ENCODE results near the gene MLLT10.

DNA sequence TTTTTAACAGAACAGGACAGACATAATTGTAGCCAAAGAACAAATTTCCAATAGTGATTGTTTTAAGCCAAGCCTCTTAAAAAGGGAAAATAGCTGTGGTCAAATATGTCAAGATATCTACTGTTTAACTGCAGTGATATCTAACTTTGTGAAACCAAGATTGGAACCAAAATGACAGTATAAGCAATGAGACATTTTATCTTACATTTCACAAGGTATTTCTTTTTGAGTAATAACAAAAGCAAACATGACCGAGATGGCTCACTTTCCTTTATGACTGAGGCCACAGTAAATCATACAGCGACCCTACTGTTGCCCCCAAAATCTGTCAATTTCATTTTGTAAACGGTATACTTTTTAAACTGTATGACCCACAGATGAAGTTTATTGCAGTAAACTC, 215.8 kb downstream of the MLLT10 start:
- TF ChIP-seq NRF1 (conservative IDR thresholded peaks at IDR 0.05; ENCODE audit: low read depth, low read length): no peak
- TF ChIP-seq RB1 (IDR thresholded peaks at IDR 0.05; ENCODE audit: borderline replicate concordance): no peak
- TF ChIP-seq, protein P1, sequence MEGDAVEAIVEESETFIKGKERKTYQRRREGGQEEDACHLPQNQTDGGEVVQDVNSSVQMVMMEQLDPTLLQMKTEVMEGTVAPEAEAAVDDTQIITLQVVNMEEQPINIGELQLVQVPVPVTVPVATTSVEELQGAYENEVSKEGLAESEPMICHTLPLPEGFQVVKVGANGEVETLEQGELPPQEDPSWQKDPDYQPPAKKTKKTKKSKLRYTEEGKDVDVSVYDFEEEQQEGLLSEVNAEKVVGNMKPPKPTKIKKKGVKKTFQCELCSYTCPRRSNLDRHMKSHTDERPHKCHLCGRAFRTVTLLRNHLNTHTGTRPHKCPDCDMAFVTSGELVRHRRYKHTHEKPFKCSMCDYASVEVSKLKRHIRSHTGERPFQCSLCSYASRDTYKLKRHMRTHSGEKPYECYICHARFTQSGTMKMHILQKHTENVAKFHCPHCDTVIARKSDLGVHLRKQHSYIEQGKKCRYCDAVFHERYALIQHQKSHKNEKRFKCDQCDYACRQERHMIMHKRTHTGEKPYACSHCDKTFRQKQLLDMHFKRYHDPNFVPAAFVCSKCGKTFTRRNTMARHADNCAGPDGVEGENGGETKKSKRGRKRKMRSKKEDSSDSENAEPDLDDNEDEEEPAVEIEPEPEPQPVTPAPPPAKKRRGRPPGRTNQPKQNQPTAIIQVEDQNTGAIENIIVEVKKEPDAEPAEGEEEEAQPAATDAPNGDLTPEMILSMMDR (IDR thresholded peaks at IDR 0.05 in 2 of 3, conservative IDR thresholded peaks at IDR 0.05 in 1 of 3; ENCODE audit: control insufficient read depth in 2 of 3, extremely low read depth in 1 of 3, insufficient read depth in 1 of 3, low read depth in 3 of 3, low read length in 3 of 3): no peak
- no peak for TF ChIP-seq EP300 (IDR thresholded peaks at IDR 0.05; ENCODE audit: borderline replicate concordance in 1 of 2, control insufficient read depth in 1 of 2, low read depth in 2 of 2, low read length in 2 of 2)
- TF ChIP-seq, protein P2, sequence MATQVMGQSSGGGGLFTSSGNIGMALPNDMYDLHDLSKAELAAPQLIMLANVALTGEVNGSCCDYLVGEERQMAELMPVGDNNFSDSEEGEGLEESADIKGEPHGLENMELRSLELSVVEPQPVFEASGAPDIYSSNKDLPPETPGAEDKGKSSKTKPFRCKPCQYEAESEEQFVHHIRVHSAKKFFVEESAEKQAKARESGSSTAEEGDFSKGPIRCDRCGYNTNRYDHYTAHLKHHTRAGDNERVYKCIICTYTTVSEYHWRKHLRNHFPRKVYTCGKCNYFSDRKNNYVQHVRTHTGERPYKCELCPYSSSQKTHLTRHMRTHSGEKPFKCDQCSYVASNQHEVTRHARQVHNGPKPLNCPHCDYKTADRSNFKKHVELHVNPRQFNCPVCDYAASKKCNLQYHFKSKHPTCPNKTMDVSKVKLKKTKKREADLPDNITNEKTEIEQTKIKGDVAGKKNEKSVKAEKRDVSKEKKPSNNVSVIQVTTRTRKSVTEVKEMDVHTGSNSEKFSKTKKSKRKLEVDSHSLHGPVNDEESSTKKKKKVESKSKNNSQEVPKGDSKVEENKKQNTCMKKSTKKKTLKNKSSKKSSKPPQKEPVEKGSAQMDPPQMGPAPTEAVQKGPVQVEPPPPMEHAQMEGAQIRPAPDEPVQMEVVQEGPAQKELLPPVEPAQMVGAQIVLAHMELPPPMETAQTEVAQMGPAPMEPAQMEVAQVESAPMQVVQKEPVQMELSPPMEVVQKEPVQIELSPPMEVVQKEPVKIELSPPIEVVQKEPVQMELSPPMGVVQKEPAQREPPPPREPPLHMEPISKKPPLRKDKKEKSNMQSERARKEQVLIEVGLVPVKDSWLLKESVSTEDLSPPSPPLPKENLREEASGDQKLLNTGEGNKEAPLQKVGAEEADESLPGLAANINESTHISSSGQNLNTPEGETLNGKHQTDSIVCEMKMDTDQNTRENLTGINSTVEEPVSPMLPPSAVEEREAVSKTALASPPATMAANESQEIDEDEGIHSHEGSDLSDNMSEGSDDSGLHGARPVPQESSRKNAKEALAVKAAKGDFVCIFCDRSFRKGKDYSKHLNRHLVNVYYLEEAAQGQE (IDR thresholded peaks at IDR 0.05; ENCODE audit: low read depth, low read length): no peak

Measured in GM12878 (cell line).